HG03342 (cell line): ENCODE measurements around the gene GARIN5A.
"Not testable (repeated sequence)": the region's sequence is repeated elsewhere in the genome, so short reads cannot be mapped to it uniquely, and the experiment has no call there.

ENCODE experiments used
- ATAC-seq: cut with Tn5 transposase; IDR thresholded peaks from one replicate; pipeline ENCODE4 v1.9.1; 2021; ENCODE audit warnings: mild to moderate bottlenecking, moderate library complexity; ENCODE audit not compliant: unreplicated experiment

GARIN5A gene

GRCh38 chr19:50489461-50490011 lies 12.9 kb upstream of the GARIN5A start:
- ATAC-seq: no peak

DNA sequence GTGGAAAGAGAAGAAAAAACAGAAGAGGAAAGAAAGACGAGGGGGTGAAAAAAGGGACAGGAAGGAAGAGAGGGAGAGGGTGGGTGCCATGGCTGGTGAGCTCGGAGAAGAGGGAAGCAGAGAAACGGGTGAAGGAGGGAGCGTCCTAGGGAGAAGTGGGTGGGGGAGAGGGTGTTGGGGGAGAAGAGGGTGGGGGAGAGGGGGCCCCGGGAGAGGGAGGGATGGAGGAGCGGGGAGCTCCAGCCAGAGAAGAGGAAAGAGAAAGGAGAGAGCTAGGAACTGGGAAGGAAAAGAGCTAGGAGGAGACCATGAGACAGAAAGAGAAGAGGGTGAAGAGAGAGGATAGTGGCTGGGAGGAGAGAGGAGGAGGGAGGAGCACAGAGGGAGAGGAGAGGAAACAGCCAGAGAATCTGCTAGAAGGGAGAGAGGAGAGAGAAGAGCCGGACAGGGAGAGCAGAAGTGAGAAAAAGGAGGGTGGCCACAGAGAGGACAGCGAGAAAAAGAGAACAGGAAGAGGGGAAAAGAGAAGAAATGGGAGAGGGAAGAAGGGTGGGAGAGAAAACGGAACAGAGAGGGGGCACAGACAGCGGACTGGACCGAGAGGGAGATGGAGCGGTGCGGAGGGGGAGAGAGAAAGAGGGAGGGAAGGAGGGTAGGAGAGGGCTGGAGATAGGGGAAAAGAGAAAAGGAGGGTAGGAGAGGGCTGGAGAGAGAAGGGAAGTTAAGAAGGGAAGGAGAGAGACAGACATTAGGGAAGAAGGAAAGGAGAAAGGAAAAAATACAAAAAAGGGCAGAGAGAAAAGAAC lies 11.9 kb upstream of the GARIN5A start:
- no peak for ATAC-seq

GRCh38 chr19:50486823-50487515 lies 10.3 kb upstream of the GARIN5A start:
- no peak for ATAC-seq

DNA sequence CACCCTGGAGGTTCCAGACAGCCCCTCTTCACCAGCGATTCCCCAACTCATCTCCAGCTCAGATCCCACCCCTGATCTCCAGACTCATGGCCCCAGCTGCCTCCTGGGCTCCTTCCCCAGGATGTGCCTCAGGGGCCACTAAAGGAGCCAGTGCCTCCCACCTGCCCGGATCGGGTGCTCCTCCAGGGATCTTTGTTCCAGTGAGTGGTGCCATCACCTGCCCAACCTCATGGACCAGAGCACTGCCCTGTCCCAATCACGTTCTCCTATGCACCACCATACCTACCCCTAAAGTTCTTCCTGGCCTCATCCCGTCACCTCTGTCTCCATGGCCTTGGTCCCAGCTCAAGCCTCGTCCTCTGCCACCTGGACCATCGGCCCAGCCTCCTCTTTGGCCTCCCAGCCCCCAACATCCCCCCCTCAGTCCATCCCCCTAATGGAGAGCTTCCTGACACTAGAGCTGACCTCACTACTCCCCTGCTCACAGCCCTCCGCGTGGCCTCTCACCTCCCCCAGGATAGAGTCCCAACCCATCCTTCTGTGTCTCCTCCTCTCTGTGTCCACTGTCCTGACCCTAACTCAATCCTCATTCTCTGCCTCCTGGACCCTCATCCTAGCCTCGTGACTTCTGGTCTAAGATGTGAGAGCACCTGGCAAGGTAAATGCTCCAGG lies 8.8 kb upstream of the GARIN5A start:
- ATAC-seq: no peak

- no peak for ATAC-seq
These were observed 6.3 kb upstream of the GARIN5A start for GRCh38 chr19:50482916-50483315.

GRCh38 chr19:50482271-50482855 lies 5.7 kb upstream of the GARIN5A start:
- ATAC-seq: no peak

DNA sequence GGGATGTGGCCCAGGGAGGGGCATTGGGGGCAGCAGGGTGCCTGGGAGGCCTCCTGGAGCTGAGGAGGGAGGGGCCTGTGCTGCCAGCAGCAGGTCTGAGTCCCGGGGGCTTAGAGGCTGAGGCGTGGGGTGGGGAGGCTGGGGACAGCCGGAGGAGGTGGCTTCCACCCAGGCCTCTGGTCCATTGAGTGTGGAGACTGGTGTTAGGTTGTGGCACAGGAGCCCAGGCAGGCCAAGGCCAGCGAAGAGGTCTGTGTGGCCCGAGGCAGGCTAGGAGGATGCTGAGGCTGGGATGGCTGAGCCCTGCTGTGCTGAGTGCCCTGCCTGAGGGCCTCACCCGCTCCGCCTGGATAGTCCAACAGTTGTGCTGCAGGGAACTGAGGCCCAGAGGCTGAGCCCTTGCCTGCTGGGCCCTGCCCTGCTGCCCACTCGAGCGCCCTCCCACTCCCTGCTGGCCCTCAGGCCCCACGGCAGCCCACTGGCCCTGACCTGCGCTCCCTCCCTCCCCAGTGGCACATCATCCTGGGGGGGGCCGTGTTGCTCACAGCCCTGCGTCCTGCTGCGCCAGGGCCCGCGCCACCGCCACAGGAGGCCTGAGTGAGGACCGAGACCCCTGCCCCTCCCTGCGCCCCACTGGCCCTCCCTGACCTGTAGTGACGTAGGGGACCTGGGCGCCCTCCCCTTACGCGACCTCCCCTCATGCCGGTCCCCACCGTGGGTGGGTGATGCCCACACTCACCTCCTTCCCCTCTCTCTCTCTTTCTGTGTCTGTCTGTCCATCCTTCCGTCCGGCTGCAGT lies 4.9 kb upstream of the GARIN5A start:
- no peak for ATAC-seq

- no peak for ATAC-seq
These were observed 3.8 kb upstream of the GARIN5A start for GRCh38 chr19:50480281-50481111.

GRCh38 chr19:50479761-50480251 lies 3.2 kb upstream of the GARIN5A start:
- no peak for ATAC-seq

- no peak for ATAC-seq
These were observed 2.5 kb upstream of the GARIN5A start for GRCh38 chr19:50478901-50479715.

GRCh38 chr19:50477751-50478515 lies 1.3 kb upstream of the GARIN5A start:
- ATAC-seq: no peak

- no peak for ATAC-seq
These were observed 225 bp upstream of the GARIN5A start for GRCh38 chr19:50476907-50477238.

GRCh38 chr19:50475736-50476223 lies 868 bp downstream of the GARIN5A start:
- peak; percentile 8 for ATAC-seq

DNA sequence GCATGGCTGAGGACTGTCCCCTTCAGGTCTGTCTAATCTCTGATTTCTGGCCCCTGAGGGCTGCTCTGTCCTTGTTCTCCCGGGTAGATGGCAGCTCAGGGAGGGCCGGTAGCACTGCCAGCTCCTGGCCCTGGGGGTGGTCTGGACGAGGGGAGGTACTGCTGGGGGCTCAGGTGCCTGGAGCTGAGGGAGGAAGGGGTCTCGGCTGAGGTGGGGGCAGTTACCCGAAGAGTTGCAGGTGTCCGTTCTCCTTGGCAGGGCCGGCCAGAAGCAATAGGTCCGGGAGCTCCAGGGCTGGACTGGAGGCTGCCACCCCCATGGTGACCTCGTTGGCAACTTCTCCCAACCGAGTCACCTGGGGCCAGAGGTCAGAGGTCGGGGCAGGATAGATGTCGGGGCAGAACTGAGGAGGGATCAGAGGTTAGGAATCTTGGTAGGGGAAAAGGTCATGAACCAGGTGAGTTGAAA lies 1.5 kb downstream of the GARIN5A start:
- no peak for ATAC-seq

DNA sequence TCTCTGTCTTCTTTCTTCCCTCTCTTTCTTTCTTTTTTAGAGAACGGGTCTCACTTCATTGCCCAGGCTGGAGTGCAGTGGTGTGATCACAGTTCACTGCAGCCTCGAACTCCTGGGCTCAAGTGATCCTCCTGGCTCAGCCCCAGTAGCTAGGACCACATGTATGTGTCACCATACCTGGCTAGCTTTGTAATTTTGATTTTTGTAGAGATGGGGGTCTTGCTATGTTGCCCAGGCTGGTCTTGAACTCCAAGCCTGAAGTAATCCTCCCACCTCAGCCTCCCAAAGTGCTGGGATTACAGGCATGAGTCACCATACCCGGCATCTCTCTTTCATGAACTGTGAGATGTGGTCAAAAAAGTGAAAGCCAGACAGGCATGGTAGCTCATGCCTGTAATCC lies 3.3 kb downstream of the GARIN5A start:
- not testable (repeated sequence) for ATAC-seq

DNA sequence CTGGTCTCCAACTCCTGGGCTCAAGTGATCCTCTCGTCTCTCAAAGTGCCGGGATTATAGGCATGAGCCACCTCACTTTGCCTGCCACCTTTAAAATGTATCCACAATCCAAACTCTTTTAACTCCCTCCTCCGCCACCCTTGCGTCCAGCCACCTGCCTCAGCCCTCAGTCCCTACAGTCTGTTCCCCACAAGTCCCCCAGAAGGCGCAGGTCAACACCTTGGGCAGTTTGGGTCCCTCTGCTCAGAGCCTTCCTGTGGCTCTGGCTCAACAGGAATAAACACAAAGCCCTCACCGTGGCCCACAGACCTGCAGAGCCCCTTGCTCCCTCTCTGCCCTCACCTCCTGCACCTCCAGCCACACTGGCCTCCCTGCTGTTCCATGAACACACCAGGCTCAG lies 7.8 kb downstream of the GARIN5A start:
- ATAC-seq: no peak

DNA sequence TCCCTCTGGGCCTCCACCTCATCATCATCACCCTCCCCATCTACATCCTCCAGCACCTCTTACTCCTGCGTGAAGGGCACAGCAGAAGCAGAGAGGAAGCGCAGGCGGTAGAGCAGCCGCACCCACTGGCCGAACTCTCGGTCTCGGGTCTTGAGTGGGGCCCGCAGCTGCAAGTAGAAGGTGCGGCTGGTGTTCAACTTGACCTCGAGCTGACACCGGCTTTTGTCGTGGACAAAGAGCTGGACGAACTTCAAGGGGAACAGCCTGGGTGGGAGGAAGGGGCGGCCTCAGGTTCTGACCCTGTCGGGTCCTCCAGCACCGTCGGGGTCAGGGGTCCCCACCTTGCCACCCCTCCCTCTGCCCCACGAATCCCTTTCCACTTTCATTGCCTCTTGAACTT lies 9.1 kb downstream of the GARIN5A start:
- ATAC-seq: no peak

GRCh38 chr19:50466706-50467039 lies 10.0 kb downstream of the GARIN5A start:
- no peak for ATAC-seq
